ENCODE data around the gene LCE7A.

LCE7A gene

DNA sequence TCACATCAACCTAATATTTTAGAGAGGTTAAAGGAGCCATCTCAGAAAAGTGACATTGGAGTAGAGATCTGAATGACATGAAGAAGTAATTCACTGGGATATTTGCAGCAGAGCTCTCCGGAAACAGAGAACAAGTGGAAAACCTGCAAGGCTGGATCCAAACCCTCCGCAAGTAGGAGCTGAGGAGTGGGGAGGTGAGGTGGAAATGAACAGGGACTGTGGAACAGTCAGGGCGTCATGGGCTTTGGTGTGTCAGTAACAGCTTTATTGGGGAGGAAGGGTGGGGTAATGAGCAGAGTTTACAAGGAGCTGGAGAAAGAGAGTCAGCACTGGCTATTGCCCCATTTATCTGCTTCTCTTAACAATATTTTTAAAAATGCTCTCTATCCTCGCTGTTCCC, 39.2 kb downstream of the LCE7A start:
- TF ChIP-seq, protein P1, sequence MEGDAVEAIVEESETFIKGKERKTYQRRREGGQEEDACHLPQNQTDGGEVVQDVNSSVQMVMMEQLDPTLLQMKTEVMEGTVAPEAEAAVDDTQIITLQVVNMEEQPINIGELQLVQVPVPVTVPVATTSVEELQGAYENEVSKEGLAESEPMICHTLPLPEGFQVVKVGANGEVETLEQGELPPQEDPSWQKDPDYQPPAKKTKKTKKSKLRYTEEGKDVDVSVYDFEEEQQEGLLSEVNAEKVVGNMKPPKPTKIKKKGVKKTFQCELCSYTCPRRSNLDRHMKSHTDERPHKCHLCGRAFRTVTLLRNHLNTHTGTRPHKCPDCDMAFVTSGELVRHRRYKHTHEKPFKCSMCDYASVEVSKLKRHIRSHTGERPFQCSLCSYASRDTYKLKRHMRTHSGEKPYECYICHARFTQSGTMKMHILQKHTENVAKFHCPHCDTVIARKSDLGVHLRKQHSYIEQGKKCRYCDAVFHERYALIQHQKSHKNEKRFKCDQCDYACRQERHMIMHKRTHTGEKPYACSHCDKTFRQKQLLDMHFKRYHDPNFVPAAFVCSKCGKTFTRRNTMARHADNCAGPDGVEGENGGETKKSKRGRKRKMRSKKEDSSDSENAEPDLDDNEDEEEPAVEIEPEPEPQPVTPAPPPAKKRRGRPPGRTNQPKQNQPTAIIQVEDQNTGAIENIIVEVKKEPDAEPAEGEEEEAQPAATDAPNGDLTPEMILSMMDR (IDR thresholded peaks at IDR 0.05) = no peak

GRCh38 chr1:152899883-152900282, 40.1 kb downstream of the LCE7A start:
- TF ChIP-seq, protein P1 (IDR thresholded peaks at IDR 0.05) = no peak

GRCh38 chr1:152901631-152902030, 41.8 kb downstream of the LCE7A start:
- TF ChIP-seq, protein P1 (IDR thresholded peaks at IDR 0.05) = no peak

DNA sequence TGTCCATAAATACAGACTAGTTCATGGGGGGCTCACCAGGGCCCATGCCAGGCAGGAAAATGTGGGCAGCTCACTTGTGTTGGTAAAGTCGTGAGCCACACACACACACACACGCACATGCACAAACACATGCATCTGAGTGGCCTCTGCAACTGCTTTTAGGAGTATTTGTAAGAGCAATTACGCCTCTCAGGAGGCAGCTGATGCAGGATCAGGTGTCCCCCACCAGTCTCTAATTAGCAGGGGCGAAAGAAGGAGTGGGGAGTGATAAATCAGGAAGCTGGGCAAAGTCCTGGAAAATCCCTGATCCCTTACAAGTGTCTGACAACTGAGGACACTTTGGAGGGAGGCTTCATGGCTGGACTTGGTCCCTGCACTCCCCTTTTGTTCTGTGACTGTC, 42.8 kb downstream of the LCE7A start:
- TF ChIP-seq, protein P1 (IDR thresholded peaks at IDR 0.05) = no peak

DNA sequence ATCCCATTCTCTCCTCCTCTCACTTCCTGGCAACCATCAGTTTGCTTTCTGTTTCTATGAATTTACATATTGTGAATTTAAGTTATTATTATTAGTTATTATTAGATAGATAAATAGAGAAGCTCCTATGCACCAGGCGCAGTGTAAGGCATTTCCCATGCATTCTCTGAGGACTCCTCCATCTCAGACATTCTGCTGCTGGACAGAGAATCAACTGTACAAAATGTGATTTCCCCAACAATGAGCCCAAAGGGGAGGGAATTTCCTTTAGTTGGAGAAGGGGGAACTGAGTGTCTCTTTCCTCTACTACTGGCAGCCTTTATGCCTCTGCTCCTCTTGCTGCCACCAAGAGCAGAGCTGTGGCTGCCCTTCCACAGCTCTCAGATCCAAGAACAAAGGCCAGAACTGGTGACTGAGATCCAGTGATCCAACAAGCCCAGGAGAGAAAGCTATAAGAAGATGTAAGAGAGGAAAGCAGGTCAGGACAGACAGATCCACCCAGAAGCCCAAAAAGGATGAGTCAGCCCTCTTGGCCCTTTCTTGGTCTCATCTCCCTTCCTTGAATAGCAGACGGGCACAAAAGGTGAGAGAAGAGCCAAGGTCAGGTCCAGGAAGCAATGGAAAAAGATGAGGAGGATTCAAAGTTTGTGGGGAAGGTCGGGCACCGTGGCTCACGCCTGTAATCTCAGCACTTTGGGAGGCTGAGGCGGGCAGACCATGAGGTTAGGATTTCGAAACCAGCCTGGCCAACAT, 45.1 kb downstream of the LCE7A start:
- TF ChIP-seq, protein P1 (IDR thresholded peaks at IDR 0.05) = no peak

- TF ChIP-seq, protein P1 (IDR thresholded peaks at IDR 0.05) = no peak
These were observed 46.3 kb downstream of the LCE7A start for GRCh38 chr1:152906023-152906565.

- TF ChIP-seq, protein P1 (IDR thresholded peaks at IDR 0.05) = no peak
These were observed 48.1 kb downstream of the LCE7A start, which contains the start of gene IVL for GRCh38 chr1:152907686-152908601. IVL (plus strand) TSS chr1:152908546; CDS start chr1:152909798, 1,252 bp downstream.
